Measurements from ENCODE around the gene VPS11. TPM values are rescaled to one million over a fixed set of nuclear protein-coding genes. Genes with fewer than 3 reads are reported as not detected.

VPS11 gene
- polyA plus RNA-seq, 4 donors: 26.0 to 56.4 (median 40.9) TPM

- H3K4me1 ChIP-seq (ENCODE audit: control insufficient read depth in 3 of 3, insufficient read depth in 2 of 3, low read depth in 1 of 3, low read length in 2 of 3): no peaks in the 10 kb centered on the region
- FAIRE-seq (no peak), DNase-seq (no peak)
- H3K4me3 ChIP-seq (ENCODE audit: low read depth in 1 of 3, low read length in 3 of 3): no peak overlapping the region
- H3K36me3 ChIP-seq (ENCODE audit: control insufficient read depth in 3 of 3, insufficient read depth in 2 of 3, low read depth in 1 of 3, low read length in 3 of 3): peaks cover 15 to 39% (median 22%) of the 10 kb centered on the region in 3 donors
- no peaks in the 10 kb centered on the region for H3K9me3 ChIP-seq (ENCODE audit: control insufficient read depth in 2 of 2, insufficient read depth in 1 of 2, low read depth in 1 of 2, low read length in 1 of 2)
- no peaks in the 10 kb centered on the region for H3K27me3 ChIP-seq (ENCODE audit: control insufficient read depth in 3 of 3, insufficient read depth in 3 of 3, low read length in 3 of 3)
- no peak overlapping the region for H3K27ac ChIP-seq (ENCODE audit: low read depth in 1 of 3, low read length in 2 of 3)
- WGBS, 3 donors: 88 to 95% (median 89%) methylated on average over 9 of the region's 9 CpGs
Observed at GRCh38 chr11:119042927-119043326, 24.7 kb upstream of the VPS11 start.

DNA sequence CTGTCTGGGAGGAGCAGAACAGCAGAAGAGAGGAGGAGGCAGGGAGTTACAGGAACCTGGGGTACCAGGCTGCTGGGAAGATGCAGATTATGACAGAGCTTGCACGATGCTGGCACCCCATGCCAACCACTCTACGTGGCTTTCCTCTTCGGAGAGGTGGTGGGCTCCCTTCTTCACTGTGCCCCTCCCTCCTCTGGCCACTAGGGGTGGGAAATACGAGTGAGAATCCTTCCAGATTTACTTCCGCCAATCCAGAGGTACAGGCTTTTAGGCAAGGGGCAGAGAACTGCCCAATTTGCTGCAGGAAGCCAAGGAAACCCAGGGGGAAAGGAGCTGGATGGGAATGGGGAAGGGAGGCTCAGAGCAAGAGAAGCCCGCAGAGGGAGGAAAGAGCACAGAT lies 22.9 kb upstream of the VPS11 start:
- Histone ChIP-seq H3K27me3 (ENCODE audit: control insufficient read depth in 3 of 3, insufficient read depth in 3 of 3, low read length in 3 of 3) (no peaks in the 10 kb centered on the region), H3K4me3 (ENCODE audit: low read depth in 1 of 3, low read length in 3 of 3) (no peak overlapping the region), H3K36me3 (ENCODE audit: control insufficient read depth in 3 of 3, insufficient read depth in 2 of 3, low read depth in 1 of 3, low read length in 3 of 3) (peaks cover 19 to 57% (median 22%) of the 10 kb centered on the region in 3 donors), H3K27ac (ENCODE audit: low read depth in 1 of 3, low read length in 2 of 3) (no peak overlapping the region), H3K9me3 (ENCODE audit: control insufficient read depth in 2 of 2, insufficient read depth in 1 of 2, low read depth in 1 of 2, low read length in 1 of 2) (no peaks in the 10 kb centered on the region), H3K4me1 (ENCODE audit: control insufficient read depth in 3 of 3, insufficient read depth in 2 of 3, low read depth in 1 of 3, low read length in 2 of 3) (no peaks in the 10 kb centered on the region)
- DNase-seq: no peak
- WGBS, 3 donors: 79 to 87% (median 80%) methylated on average over 5 to 6 of the region's 6 CpGs
- FAIRE-seq: no peak

DNA sequence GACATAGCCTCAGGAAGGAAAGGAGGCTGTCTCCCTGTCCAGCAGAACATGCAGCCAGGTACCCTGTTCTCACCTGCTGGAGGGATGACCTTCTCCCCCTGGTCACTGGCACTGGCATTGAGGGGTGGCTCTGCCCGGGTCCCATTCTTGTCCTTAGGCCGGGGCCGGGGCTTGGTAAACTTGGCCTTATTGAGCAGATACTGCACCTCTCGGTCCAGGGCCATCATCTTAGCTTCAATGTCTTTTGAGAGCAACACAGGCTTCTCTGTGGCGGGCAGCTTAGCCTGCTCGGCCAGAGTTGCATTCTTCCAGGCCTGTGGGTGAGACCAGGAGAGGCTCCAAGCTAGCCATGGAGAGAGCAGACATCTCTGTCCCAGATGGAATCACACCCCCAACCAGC lies 21.1 kb upstream of the VPS11 start:
- H3K36me3 ChIP-seq (ENCODE audit: control insufficient read depth in 3 of 3, insufficient read depth in 2 of 3, low read depth in 1 of 3, low read length in 3 of 3): peaks cover 19 to 73% (median 25%) of the 10 kb centered on the region in 3 donors
- H3K9me3 ChIP-seq (ENCODE audit: control insufficient read depth in 2 of 2, insufficient read depth in 1 of 2, low read depth in 1 of 2, low read length in 1 of 2): no peaks in the 10 kb centered on the region
- FAIRE-seq: no peak
- WGBS, 3 donors: 93 to 99% (median 96%) methylated on average over 6 of the region's 6 CpGs
- H3K27me3 ChIP-seq (ENCODE audit: control insufficient read depth in 3 of 3, insufficient read depth in 3 of 3, low read length in 3 of 3): no peaks in the 10 kb centered on the region
- no peak overlapping the region for H3K4me3 ChIP-seq (ENCODE audit: low read depth in 1 of 3, low read length in 3 of 3)
- no peak overlapping the region for H3K27ac ChIP-seq (ENCODE audit: low read depth in 1 of 3, low read length in 2 of 3)
- no peaks in the 10 kb centered on the region for H3K4me1 ChIP-seq (ENCODE audit: control insufficient read depth in 3 of 3, insufficient read depth in 2 of 3, low read depth in 1 of 3, low read length in 2 of 3)
- no peak for DNase-seq

- Histone ChIP-seq H3K27ac (ENCODE audit: low read depth in 1 of 3, low read length in 2 of 3) (no peak overlapping the region), H3K9me3 (ENCODE audit: control insufficient read depth in 2 of 2, insufficient read depth in 1 of 2, low read depth in 1 of 2, low read length in 1 of 2) (no peaks in the 10 kb centered on the region), H3K36me3 (ENCODE audit: control insufficient read depth in 3 of 3, insufficient read depth in 2 of 3, low read depth in 1 of 3, low read length in 3 of 3) (peaks cover 19 to 80% (median 28%) of the 10 kb centered on the region in 3 donors), H3K27me3 (ENCODE audit: control insufficient read depth in 3 of 3, insufficient read depth in 3 of 3, low read length in 3 of 3) (no peaks in the 10 kb centered on the region), H3K4me1 (ENCODE audit: control insufficient read depth in 3 of 3, insufficient read depth in 2 of 3, low read depth in 1 of 3, low read length in 2 of 3) (no peaks in the 10 kb centered on the region), H3K4me3 (ENCODE audit: low read depth in 1 of 3, low read length in 3 of 3) (no peak overlapping the region)
- no peak for DNase-seq
- 85 to 90% (median 85%) methylated on average over 6 of the region's 6 CpGs for WGBS, 3 donors
- FAIRE-seq: no peak
Observed at GRCh38 chr11:119047205-119047604, 20.4 kb upstream of the VPS11 start.

DNA sequence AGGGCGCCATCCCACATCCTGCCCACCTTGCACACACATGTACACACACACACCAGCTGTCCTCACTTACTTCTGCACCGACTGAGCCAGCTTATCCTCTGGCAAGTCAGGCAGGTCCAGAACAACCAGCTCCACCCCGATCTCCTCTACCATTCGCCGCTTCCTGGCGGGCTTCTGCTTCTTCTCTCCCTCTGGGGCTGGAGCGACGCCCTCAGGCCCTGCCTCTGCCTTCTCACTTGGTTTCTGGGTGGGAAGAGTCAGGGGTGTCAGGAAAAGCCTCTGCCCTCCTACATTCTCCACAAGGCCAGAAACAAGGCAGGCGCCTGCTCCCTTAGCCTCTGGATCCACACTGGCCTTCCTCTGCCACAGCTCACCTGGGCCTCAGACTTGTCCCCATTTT lies 19.0 kb upstream of the VPS11 start:
- FAIRE-seq (no peak), DNase-seq (no peak)
- Histone ChIP-seq H3K36me3 (ENCODE audit: control insufficient read depth in 3 of 3, insufficient read depth in 2 of 3, low read depth in 1 of 3, low read length in 3 of 3) (peaks cover 25 to 93% (median 32%) of the 10 kb centered on the region in 3 donors), H3K27ac (ENCODE audit: low read depth in 1 of 3, low read length in 2 of 3) (no peak overlapping the region), H3K27me3 (ENCODE audit: control insufficient read depth in 3 of 3, insufficient read depth in 3 of 3, low read length in 3 of 3) (no peaks in the 10 kb centered on the region), H3K4me1 (ENCODE audit: control insufficient read depth in 3 of 3, insufficient read depth in 2 of 3, low read depth in 1 of 3, low read length in 2 of 3) (no peaks in the 10 kb centered on the region), H3K4me3 (ENCODE audit: low read depth in 1 of 3, low read length in 3 of 3) (no peak overlapping the region), H3K9me3 (ENCODE audit: control insufficient read depth in 2 of 2, insufficient read depth in 1 of 2, low read depth in 1 of 2, low read length in 1 of 2) (no peaks in the 10 kb centered on the region)
- 92 to 94% (median 93%) methylated on average over 9 of the region's 9 CpGs for WGBS, 3 donors

- 90 to 94% (median 93%) methylated on average over 7 of the region's 7 CpGs for WGBS, 3 donors
- H3K36me3 ChIP-seq (ENCODE audit: control insufficient read depth in 3 of 3, insufficient read depth in 2 of 3, low read depth in 1 of 3, low read length in 3 of 3): peaks cover 25 to 95% (median 36%) of the 10 kb centered on the region in 3 donors
- H3K4me1 ChIP-seq (ENCODE audit: control insufficient read depth in 3 of 3, insufficient read depth in 2 of 3, low read depth in 1 of 3, low read length in 2 of 3): no peaks in the 10 kb centered on the region
- H3K27me3 ChIP-seq (ENCODE audit: control insufficient read depth in 3 of 3, insufficient read depth in 3 of 3, low read length in 3 of 3): no peaks in the 10 kb centered on the region
- DNase-seq (no peak), FAIRE-seq (no peak)
- no peaks in the 10 kb centered on the region for H3K9me3 ChIP-seq (ENCODE audit: control insufficient read depth in 2 of 2, insufficient read depth in 1 of 2, low read depth in 1 of 2, low read length in 1 of 2)
- no peak overlapping the region for H3K27ac ChIP-seq (ENCODE audit: low read depth in 1 of 3, low read length in 2 of 3)
- no peak overlapping the region for H3K4me3 ChIP-seq (ENCODE audit: low read depth in 1 of 3, low read length in 3 of 3)
Observed at GRCh38 chr11:119049081-119049480, 18.5 kb upstream of the VPS11 start.

GRCh38 chr11:119051440-119052162 lies 16.0 kb upstream of the VPS11 start:
- DNase-seq (no peak), FAIRE-seq (no peak)
- WGBS, 3 donors: 75 to 80% (median 78%) methylated on average over 17 of the region's 17 CpGs
- H3K9me3 ChIP-seq (ENCODE audit: control insufficient read depth in 2 of 2, insufficient read depth in 1 of 2, low read depth in 1 of 2, low read length in 1 of 2): no peaks in the 10 kb centered on the region
- no peak overlapping the region for H3K27ac ChIP-seq (ENCODE audit: low read depth in 1 of 3, low read length in 2 of 3)
- no peaks in the 10 kb centered on the region for H3K27me3 ChIP-seq (ENCODE audit: control insufficient read depth in 3 of 3, insufficient read depth in 3 of 3, low read length in 3 of 3)
- peaks cover 0 to 8% (median 2%) of the 10 kb centered on the region in 3 donors for H3K4me1 ChIP-seq (ENCODE audit: control insufficient read depth in 3 of 3, insufficient read depth in 2 of 3, low read depth in 1 of 3, low read length in 2 of 3)
- peaks cover 18 to 88% (median 30%) of the 10 kb centered on the region in 3 donors for H3K36me3 ChIP-seq (ENCODE audit: control insufficient read depth in 3 of 3, insufficient read depth in 2 of 3, low read depth in 1 of 3, low read length in 3 of 3)
- H3K4me3 ChIP-seq (ENCODE audit: low read depth in 1 of 3, low read length in 3 of 3): no peak overlapping the region

GRCh38 chr11:119052163-119052814 lies 15.3 kb upstream of the VPS11 start:
- 89 to 94% (median 92%) methylated on average over 23 of the region's 23 CpGs for whole genome bisulfite sequencing, 3 donors
- H3K36me3 ChIP-seq (ENCODE audit: control insufficient read depth in 3 of 3, insufficient read depth in 2 of 3, low read depth in 1 of 3, low read length in 3 of 3): peaks cover 15 to 81% (median 25%) of the 10 kb centered on the region in 3 donors
- FAIRE-seq (no peak), DNase-seq (no peak)
- H3K4me1 ChIP-seq (ENCODE audit: control insufficient read depth in 3 of 3, insufficient read depth in 2 of 3, low read depth in 1 of 3, low read length in 2 of 3): peaks cover 0 to 8% (median 2%) of the 10 kb centered on the region in 3 donors
- H3K27me3 ChIP-seq (ENCODE audit: control insufficient read depth in 3 of 3, insufficient read depth in 3 of 3, low read length in 3 of 3): no peaks in the 10 kb centered on the region
- no peak overlapping the region for H3K4me3 ChIP-seq (ENCODE audit: low read depth in 1 of 3, low read length in 3 of 3)
- no peak overlapping the region for H3K27ac ChIP-seq (ENCODE audit: low read depth in 1 of 3, low read length in 2 of 3)
- H3K9me3 ChIP-seq (ENCODE audit: control insufficient read depth in 2 of 2, insufficient read depth in 1 of 2, low read depth in 1 of 2, low read length in 1 of 2): no peaks in the 10 kb centered on the region
